ENCODE measurements around the gene CCSER1.
"Not testable (repeated sequence)": the region's sequence is repeated elsewhere in the genome, so short reads cannot be mapped to it uniquely, and the experiment has no call there.

The CCSER1 gene

DNA sequence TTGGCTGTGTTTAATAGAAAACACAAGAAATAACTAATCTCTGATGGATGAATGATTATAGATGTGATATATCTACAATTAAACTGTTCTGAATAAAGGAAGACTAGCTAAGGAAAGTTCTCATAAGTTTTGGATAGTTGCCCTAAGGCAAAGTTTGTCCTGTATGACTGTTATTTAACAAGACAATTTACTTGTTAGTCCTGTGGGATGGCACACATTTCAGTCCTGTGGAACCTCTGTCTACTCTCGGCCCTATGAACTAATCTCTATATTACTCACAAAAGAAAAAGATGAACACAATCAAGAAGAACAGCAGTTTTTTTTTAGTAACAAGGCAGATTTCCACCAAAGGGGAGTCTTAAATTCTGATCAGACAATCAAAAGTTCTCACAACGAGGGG, 314.6 kb downstream of the CCSER1 start:
- DNase-seq (ENCODE audit: low read depth in 3 of 3, low spot score in 1 of 3) = no peak

GRCh38 chr4:90442619-90443018, 315.4 kb downstream of the CCSER1 start:
- no peak for DNase-seq (ENCODE audit: low read depth in 3 of 3, low spot score in 1 of 3)

DNA sequence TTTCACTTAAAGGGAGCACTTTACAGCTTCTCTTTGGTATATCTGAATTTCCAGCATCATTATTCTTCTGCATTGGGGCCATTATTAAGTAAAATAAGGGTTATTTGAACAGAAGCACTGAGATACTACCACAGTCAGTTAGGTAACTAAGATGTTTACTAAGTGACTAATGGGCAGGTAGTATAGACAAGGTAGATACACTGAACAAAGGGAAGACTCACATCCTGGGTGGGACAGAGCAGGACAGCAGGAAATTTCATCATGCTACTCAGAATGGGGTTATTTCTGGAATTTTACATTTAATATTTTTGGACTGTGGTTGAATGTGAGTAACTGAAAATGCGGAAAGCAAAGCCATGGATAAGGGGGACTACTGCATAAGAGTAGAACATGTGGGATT, 316.0 kb downstream of the CCSER1 start:
- no peak for DNase-seq (ENCODE audit: low read depth in 3 of 3, low spot score in 1 of 3)

DNA sequence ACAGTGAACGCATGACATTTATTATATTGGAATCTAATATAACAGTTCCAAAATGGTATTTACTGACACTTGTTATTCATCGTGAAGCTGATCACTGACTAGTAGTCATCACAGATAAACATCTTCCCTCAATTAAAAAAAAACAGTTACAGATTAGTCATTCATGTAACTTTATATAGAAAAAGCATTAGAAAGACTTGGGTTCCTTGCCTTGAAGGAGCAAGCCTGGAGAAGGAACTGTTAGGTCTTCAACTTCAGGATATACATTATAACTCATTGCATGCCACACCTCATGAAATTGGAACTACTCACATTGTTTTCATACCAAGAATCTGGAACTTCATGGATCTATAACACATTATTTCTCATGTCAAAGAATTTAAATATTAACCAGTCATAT, 317.7 kb downstream of the CCSER1 start:
- no peak for DNase-seq (ENCODE audit: low read depth in 3 of 3, low spot score in 1 of 3)

DNA sequence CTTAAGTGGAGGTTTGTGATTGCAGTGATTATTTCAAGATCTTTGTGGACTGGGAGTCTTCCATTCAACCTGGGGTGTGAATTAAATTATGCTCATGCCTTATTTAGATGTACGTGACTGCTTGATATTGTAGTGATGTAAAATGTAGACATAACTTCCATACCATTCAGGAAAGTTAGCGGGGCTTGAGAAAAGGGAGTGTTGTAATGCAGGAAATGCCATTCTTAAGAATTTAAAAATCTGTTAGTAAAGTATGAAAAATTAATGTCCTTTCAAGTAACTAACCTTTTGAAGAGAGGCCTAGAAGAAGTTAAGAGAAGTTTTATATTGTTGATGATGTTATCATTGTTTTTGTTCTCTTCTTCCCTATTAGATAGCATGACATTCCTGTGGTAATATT, 318.2 kb downstream of the CCSER1 start:
- no peak for DNase-seq (ENCODE audit: low read depth in 3 of 3, low spot score in 1 of 3)

- no peak for DNase-seq (ENCODE audit: low read depth in 3 of 3, low spot score in 1 of 3)
Observed at GRCh38 chr4:90449626-90450025, 322.4 kb downstream of the CCSER1 start.

GRCh38 chr4:90456891-90457290, 329.7 kb downstream of the CCSER1 start:
- DNase-seq (ENCODE audit: low read depth in 3 of 3, low spot score in 1 of 3) = no peak

DNA sequence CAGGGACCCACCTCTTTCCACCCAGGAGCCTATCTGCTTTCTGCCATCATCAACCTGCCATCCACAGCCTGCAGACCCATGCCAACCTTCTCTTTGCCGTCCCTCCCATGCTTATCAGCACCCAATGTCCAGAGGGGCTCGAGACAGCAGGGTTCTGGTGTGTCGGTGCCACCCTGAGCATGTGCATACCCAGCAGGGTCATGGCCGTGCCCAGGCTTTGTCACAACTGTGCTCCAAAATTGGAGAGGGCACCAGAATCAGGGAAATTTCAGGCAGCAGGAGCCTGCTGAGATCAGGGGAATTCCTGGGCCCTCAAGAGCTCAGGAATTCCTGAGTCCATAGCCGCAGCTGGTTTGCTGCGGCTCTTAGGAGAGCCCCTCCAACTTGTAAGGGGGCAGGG, 330.6 kb downstream of the CCSER1 start:
- DNase-seq (ENCODE audit: low read depth in 3 of 3, low spot score in 1 of 3) = no peak

- DNase-seq (ENCODE audit: low read depth in 3 of 3, low spot score in 1 of 3) = no peak
Observed at GRCh38 chr4:90458576-90458975, 331.4 kb downstream of the CCSER1 start.

- DNase-seq (ENCODE audit: low read depth in 3 of 3, low spot score in 1 of 3) = no peak
Observed at GRCh38 chr4:90474484-90474883, 347.3 kb downstream of the CCSER1 start.

DNA sequence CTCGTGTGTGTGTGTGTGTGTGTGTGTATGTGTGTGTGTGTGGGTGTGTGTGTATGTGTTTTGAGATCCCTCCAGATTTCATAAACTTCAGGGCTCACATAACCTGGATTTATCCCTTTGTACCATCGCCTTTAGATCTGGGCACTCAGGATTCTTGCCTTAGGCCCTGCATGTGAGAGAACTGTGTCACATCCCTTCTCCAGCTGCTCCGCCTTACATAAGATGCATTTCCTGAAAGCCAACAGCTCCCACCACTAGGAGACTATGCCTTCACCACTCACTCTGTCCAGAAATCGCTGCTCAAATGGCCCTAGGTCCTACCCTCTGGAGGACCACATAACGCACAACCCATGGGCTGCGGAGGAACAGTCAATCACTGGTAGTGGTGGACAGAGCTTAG, 348.8 kb downstream of the CCSER1 start:
- DNase-seq (ENCODE audit: low read depth in 3 of 3, low spot score in 1 of 3) = no peak

- DNase-seq (ENCODE audit: low read depth in 3 of 3, low spot score in 1 of 3) = no peak
Observed at GRCh38 chr4:90476586-90476985, 349.4 kb downstream of the CCSER1 start.

DNA sequence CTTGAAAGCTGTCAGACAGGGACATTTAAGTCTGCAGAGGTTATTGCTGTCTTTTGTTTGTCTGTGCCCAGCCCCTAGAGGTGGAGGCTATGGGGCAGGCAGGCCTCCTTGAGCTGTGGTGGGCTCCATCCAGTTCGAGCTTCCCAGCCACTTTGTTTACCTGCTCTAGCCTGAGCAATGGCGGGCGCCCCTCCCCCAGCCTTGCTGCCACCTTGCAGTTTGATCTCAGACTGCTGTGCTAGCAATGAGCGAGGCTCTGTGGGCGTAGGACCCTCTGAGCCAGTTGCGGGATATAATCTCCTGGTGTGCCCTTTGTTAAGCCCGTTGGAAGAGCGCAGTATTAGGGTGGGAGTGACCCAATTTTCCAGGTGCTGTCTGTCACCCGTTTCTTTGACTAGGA, 357.7 kb downstream of the CCSER1 start:
- DNase-seq (ENCODE audit: low read depth in 3 of 3, low spot score in 1 of 3) = not testable (repeated sequence)

DNA sequence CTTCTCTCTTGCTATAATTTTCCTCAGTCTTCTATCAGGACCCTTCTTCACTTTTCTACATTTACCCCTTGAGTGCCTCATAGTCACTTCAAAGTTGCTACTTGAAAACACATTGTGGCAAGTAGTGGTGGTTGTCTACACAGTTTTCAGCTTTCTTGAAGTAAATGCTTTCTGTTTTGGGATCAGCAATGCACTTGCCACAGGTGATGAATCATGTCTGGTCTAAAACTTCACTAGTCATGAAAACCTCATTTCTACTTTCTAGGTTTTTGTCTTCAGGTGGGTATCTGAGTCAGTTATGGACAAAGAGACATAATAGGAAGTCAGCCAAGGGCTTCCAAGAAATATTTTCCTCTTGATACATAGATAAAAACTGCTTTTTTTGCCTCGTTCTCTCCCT, 359.2 kb downstream of the CCSER1 start:
- no peak for DNase-seq (ENCODE audit: low read depth in 3 of 3, low spot score in 1 of 3)

GRCh38 chr4:90495211-90495610, 368.0 kb downstream of the CCSER1 start:
- DNase-seq (ENCODE audit: low read depth in 3 of 3, low spot score in 1 of 3) = no peak

DNA sequence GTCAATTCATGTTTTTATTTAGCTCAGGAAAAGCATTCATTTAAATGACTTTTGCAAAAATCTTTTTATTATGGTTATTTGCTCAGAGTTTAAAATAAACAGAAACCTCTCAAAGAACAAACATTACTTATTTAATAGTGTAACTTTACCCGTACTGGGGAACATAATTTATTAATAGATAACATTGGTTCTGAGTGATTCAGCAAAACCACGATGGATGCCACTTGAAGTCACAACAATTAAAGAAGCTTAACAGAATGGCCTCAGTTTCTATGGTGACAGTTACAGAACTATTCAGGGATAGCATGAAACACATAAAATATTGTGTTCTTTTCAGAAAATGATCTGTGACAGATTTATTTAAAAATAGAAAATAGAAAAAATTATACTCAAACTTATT, 368.7 kb downstream of the CCSER1 start:
- DNase-seq (ENCODE audit: low read depth in 3 of 3, low spot score in 1 of 3) = no peak

- DNase-seq (ENCODE audit: low read depth in 3 of 3, low spot score in 1 of 3) = no peak
Observed at GRCh38 chr4:90498175-90498574, 371.0 kb downstream of the CCSER1 start.

GRCh38 chr4:90503677-90504076, 376.5 kb downstream of the CCSER1 start:
- no peak for DNase-seq (ENCODE audit: low read depth in 3 of 3, low spot score in 1 of 3)

- no peak for DNase-seq (ENCODE audit: low read depth in 3 of 3, low spot score in 1 of 3)
Observed at GRCh38 chr4:90515191-90515590, 388.0 kb downstream of the CCSER1 start.

- no peak for DNase-seq (ENCODE audit: low read depth in 3 of 3, low spot score in 1 of 3)
Observed at GRCh38 chr4:90528551-90528950, 401.4 kb downstream of the CCSER1 start.

- DNase-seq (ENCODE audit: low read depth in 3 of 3, low spot score in 1 of 3) = no peak
Observed at GRCh38 chr4:90536408-90536807, 409.2 kb downstream of the CCSER1 start.

DNA sequence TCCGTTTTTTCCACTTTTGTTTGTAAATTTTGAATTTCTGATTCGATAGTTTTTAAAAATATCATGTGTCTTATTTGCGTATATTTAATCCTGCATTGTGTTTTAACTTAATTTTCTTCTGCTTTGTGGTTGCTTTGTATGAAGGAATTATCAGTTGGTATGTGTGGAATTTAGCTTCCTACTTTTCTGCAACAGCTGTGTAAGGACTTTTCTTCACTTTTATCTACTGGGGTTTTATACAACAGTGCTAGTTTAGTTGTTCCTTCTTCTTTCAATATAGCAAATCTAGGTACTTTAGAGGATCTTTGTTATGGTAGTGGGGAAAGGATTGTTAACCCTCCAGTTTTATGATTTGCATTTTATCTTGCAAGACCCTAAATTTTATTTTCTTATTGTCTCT, 410.3 kb downstream of the CCSER1 start:
- no peak for DNase-seq (ENCODE audit: low read depth in 3 of 3, low spot score in 1 of 3)

DNA sequence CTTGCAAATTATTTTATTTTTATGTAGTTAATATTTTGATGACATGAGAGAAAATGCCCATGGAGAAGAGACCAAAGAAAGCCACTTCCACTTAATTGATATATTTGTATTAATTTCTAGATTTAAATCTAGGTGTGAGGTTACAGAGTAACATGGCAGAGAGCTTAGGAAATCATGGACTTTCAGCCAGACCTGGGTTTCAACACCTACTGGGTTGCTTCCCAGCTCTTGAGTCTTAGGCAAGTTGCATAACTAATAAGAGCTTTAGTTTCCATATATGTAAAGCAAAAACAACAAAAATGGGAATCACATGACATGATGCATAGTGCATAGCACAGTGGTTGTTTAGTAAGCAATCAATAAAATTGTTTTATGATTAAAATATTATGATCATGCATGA, 413.3 kb downstream of the CCSER1 start:
- no peak for DNase-seq (ENCODE audit: low read depth in 3 of 3, low spot score in 1 of 3)

- DNase-seq (ENCODE audit: low read depth in 3 of 3, low spot score in 1 of 3) = no peak
Observed at GRCh38 chr4:90542216-90542615, 415.0 kb downstream of the CCSER1 start.
